Vagina (tissue), 2 donors: ENCODE measurements around the gene ANKS6. TPM values are rescaled to one million over a fixed set of nuclear protein-coding genes. Genes with fewer than 3 reads are reported as not detected.

Source experiments
- DNase-seq, 2 donors: peaks; one replicate each; pipeline ENCODE4 v3.0.0-alpha.2; 2017; ENCODE audit errors: extremely low spot score in 2 of 2
- H3K27ac ChIP-seq: fragments of 200-600 bp; sonication (generic); one replicate; pipeline ENCODE4 v1.5.1; 2019
- H3K27me3 ChIP-seq: fragments of 200-600 bp; sonication (generic); one replicate; pipeline ENCODE4 v1.5.1; 2019
- H3K36me3 ChIP-seq, 2 donors: fragments of 200-600 bp; sonication (generic); one replicate each; pipeline ENCODE4 v1.5.1; 2017 to 2019
- H3K4me1 ChIP-seq: fragments of 200-600 bp; sonication (generic); one replicate; pipeline ENCODE4 v1.5.1; 2019
- H3K4me3 ChIP-seq, 2 donors: fragments of 200-600 bp; sonication (generic); 1 replicate in 1 of 2; 2 replicates in 1 of 2; pipeline ENCODE4 v1.5.1; 2016 to 2019
- H3K9me3 ChIP-seq: fragments of 200-600 bp; sonication (generic); one replicate; pipeline ENCODE4 v1.5.1; 2019
- POLR2A ChIP-seq, 2 donors: fragments of 450-650 bp; IDR thresholded peaks; one replicate each; pipeline ENCODE4 v1.6.1; 2017; ENCODE audit warnings: antibody characterized with exemption in 2 of 2, mild to moderate bottlenecking in 2 of 2, moderate library complexity in 2 of 2
- POLR2AphosphoS5 ChIP-seq, 2 donors: sonication (generic); formaldehyde crosslinking; IDR thresholded peaks; one replicate each; pipeline ENCODE4 v1.9.0; 2017; ENCODE audit warnings: antibody characterized with exemption in 2 of 2, mild to moderate bottlenecking in 2 of 2, low read depth in 1 of 2; ENCODE audit not compliant: insufficient read depth in 1 of 2
- intact Hi-C: fragments of 100-400 bp; cut with DNase I; formaldehyde crosslinking; loops from one replicate; pipeline ENCODE4 v1.15.1; 2023
- total RNA-seq: library from RNA; depleted of rRNA; stranded (reverse); fragments of >200 nt; gene quantifications from one replicate; pipeline ENCODE4 v1.2.3, GENCODE V29; 2016
- TF ChIP-seq, protein P1 (sequence below), 3 experiments: fragments of 450-650 bp in 2 of 3; fragments of 200-600 bp in 1 of 3; sonication (generic) in 1 of 3; IDR thresholded peaks; one replicate each; pipeline ENCODE4 v1.5.1; 2017 to 2019; ENCODE audit warnings: antibody characterized with exemption in 3 of 3, mild to moderate bottlenecking in 2 of 3, moderate library complexity in 2 of 3

Gene ANKS6
- total RNA-seq, 1 donor from 2014 or later = 10.8 TPM

DNA sequence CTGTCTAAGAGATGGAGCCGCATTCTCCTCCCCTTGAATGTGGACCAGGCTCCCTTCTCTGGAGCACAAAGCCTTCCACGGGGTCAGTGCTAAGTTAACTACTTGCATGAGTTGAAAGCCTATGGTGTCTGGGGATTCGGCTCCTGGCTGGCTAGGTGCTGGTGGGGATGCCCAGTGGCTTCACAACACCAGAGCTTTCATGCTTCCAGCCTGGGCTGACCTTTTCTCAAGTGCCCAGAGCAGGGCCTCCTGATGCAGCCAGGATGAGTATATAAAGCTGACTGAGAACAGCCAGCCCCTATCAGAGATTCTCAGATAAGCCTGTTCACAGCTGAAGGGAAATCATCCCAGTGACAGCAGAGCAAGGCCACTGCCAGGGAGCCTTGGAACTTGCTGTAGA lies 22.9 kb upstream of the ANKS6 start:
- Histone ChIP-seq H3K4me1 (no peaks in the 10 kb centered on the region), H3K27ac (no peak overlapping the region), H3K27me3 (no peaks in the 10 kb centered on the region), H3K36me3 (no peaks in the 10 kb centered on the region), H3K9me3 (no peaks in the 10 kb centered on the region), H3K4me3 (no peak overlapping the region)
- TF ChIP-seq POLR2AphosphoS5 (IDR thresholded peaks at IDR 0.05; ENCODE audit: insufficient read depth in 1 of 2, low read depth in 1 of 2) = no peak
- TF ChIP-seq, protein P1, sequence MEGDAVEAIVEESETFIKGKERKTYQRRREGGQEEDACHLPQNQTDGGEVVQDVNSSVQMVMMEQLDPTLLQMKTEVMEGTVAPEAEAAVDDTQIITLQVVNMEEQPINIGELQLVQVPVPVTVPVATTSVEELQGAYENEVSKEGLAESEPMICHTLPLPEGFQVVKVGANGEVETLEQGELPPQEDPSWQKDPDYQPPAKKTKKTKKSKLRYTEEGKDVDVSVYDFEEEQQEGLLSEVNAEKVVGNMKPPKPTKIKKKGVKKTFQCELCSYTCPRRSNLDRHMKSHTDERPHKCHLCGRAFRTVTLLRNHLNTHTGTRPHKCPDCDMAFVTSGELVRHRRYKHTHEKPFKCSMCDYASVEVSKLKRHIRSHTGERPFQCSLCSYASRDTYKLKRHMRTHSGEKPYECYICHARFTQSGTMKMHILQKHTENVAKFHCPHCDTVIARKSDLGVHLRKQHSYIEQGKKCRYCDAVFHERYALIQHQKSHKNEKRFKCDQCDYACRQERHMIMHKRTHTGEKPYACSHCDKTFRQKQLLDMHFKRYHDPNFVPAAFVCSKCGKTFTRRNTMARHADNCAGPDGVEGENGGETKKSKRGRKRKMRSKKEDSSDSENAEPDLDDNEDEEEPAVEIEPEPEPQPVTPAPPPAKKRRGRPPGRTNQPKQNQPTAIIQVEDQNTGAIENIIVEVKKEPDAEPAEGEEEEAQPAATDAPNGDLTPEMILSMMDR (IDR thresholded peaks at IDR 0.05) = no peak
- TF ChIP-seq POLR2A (IDR thresholded peaks at IDR 0.05) = no peak
- intact Hi-C loops = no loop called here
- DNase-seq = no peak

DNA sequence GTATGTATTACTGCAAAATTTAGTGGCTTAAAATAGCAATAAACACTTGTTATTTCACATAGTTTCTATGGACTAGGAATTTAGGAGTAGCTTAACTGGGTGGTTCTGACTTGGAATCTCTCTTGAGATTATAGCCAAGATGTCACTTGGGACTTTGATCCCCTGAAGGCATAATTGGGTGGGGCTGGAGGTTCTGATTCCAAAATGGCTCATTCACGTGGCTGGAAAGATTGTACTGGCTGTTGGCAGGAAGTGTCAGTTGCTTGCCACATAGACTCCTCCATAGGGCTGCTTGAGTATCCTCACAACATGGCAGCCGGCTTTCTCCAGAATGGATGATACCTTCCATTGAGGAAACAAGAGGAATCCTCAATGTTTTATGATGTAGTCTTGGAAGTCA lies 22.4 kb upstream of the ANKS6 start:
- H3K4me1 ChIP-seq = no peaks in the 10 kb centered on the region
- H3K9me3 ChIP-seq = no peaks in the 10 kb centered on the region
- DNase-seq = no peak
- H3K4me3 ChIP-seq = no peak overlapping the region
- no peak overlapping the region for H3K27ac ChIP-seq
- no peaks in the 10 kb centered on the region for H3K36me3 ChIP-seq
- TF ChIP-seq POLR2A (IDR thresholded peaks at IDR 0.05) = no peak
- TF ChIP-seq, protein P1 (IDR thresholded peaks at IDR 0.05) = no peak
- no peak for TF ChIP-seq POLR2AphosphoS5 (IDR thresholded peaks at IDR 0.05; ENCODE audit: insufficient read depth in 1 of 2, low read depth in 1 of 2)
- H3K27me3 ChIP-seq = no peaks in the 10 kb centered on the region
- intact Hi-C loops = no loop called here

DNA sequence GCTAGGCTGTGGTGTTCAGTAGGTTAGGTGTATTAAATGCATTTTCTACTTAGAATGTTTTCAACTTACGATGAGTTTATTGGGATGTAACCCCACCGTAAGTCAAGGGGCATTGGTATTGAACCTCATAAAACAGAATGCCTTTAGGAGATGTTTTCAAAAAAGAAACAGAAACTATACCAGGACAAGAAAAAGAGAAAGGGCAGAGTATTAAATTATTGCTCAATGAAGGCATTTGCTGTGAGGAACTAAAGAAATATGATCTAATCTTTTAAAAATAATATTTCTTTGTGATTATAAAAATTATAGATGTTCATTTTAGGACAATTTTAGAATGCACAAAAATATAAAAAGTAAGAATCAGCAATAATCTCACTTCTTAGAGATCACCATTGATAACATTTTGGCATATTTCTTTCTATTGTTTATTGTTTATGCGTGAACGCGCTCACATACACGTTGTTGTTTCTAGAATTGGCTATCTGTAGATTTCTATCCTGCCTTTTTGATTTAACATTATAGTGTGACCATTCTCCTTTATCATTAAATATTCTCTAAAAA lies 19.1 kb upstream of the ANKS6 start:
- intact Hi-C loops = no loop called here
- no peak for DNase-seq
- no peak overlapping the region for H3K4me3 ChIP-seq
- H3K4me1 ChIP-seq = no peaks in the 10 kb centered on the region
- H3K9me3 ChIP-seq = no peaks in the 10 kb centered on the region
- no peak overlapping the region for H3K27ac ChIP-seq
- no peaks in the 10 kb centered on the region for H3K36me3 ChIP-seq
- H3K27me3 ChIP-seq = no peaks in the 10 kb centered on the region
- no peak for TF ChIP-seq POLR2A (IDR thresholded peaks at IDR 0.05)
- TF ChIP-seq POLR2AphosphoS5 (IDR thresholded peaks at IDR 0.05; ENCODE audit: insufficient read depth in 1 of 2, low read depth in 1 of 2) = no peak
- TF ChIP-seq, protein P1 (IDR thresholded peaks at IDR 0.05) = no peak

DNA sequence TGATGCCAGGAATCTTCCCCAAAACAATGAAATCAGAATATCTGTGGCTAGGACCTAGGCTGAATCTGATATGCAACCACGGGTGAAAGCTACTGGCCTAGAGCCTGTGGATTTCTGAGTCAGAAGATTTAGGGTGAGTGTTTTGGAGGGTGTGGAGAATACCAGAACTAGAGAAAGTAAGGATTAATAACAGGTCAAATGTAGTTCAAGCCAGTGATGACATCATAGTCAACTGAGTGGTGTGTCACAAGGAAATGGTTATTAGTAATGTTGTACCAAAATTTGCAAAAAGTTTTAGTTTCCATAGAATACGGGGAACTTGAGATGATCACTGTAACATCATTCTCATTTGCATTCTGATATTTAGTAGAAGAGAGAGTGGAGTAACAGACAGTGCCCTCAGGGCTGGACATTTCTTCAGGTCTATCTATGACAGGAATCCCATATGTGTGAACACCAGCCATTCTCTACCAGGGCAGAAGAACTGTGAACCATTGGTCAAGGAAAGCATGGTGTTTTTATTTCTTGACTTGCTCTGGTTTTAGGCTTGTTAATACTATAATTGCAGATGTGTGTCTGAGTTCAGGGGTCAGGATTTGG lies 14.8 kb upstream of the ANKS6 start:
- no peaks in the 10 kb centered on the region for H3K9me3 ChIP-seq
- no peaks in the 10 kb centered on the region for H3K36me3 ChIP-seq
- intact Hi-C loops = no loop called here
- no peaks in the 10 kb centered on the region for H3K27me3 ChIP-seq
- DNase-seq = no peak
- H3K27ac ChIP-seq = no peak overlapping the region
- TF ChIP-seq POLR2AphosphoS5 (IDR thresholded peaks at IDR 0.05; ENCODE audit: insufficient read depth in 1 of 2, low read depth in 1 of 2) (no peak), POLR2A (IDR thresholded peaks at IDR 0.05) (no peak)
- TF ChIP-seq, protein P1 (IDR thresholded peaks at IDR 0.05) = no peak
- H3K4me1 ChIP-seq = peaks cover 18% of the 10 kb centered on the region
- no peak overlapping the region for H3K4me3 ChIP-seq

DNA sequence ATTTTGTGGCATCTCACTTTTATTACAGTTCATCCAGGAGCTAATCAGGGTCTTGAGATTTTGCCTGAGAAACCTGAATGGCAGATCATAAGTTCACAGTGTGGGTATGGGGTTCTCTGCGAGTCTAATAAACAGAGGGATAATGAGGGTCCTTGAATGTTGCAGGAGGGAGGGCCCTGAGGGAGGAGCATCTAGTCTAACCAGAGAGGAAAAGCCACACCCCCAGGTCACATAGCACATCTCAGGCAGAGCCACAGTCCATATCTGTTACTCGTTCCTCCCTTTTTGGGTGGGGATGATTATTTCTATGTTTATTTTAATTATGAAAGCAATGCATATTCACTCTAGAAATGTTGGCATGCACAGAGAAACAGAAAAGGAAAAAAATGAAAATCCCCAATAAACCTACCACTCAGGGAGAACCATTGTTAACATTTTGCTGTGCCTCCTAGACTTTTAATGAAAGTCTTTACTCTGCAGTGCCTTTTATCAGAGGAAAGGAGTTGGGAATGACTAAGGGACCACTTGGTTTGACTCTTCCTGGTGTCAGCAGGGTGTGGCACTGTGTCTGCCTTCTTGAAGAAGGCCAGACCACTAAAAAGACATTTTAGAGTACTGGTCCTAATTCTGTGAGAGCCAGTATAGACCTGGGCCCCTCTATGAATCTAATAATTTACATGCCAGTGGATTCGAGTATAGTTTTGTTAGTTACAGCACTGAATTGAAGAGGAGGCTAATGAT lies 13.9 kb upstream of the ANKS6 start:
- TF ChIP-seq, protein P1 (IDR thresholded peaks at IDR 0.05) = no peak
- TF ChIP-seq POLR2A (IDR thresholded peaks at IDR 0.05) (no peak), POLR2AphosphoS5 (IDR thresholded peaks at IDR 0.05; ENCODE audit: insufficient read depth in 1 of 2, low read depth in 1 of 2) (no peak)
- H3K4me1 ChIP-seq = peaks cover 25% of the 10 kb centered on the region
- no peak for DNase-seq

More for the DNA sequence above, 13.9 kb upstream of the ANKS6 start:
- H3K27me3 ChIP-seq = no peaks in the 10 kb centered on the region
- no peak overlapping the region for H3K4me3 ChIP-seq
- H3K9me3 ChIP-seq = no peaks in the 10 kb centered on the region
- H3K27ac ChIP-seq = no peak overlapping the region
- intact Hi-C loops = no loop called here
- H3K36me3 ChIP-seq = no peaks in the 10 kb centered on the region
